WTC11 (cell line): ENCODE data around the gene S100A7. TPM values are rescaled to one million over a fixed set of nuclear protein-coding genes. Genes with fewer than 3 reads are reported as not detected.

ENCODE experiments used
- ATAC-seq: fragments of 200-7000 bp; cut with Tn5 transposase; 2 replicates; pipeline ENCODE4 v1.10.0; 2021; ENCODE audit warnings: mild to moderate bottlenecking, moderate library complexity
- CTCF ChIA-PET: fragments of 300-600 bp; sonication (Branson Sonifier 250); formaldehyde crosslinking; loops from one replicate; lab custom pipeline; 2021; ENCODE audit warnings: antibody characterized with exemption; lab: Charles Lee
- POLR2A ChIA-PET: fragments of 350-600 bp; sonication (Branson Sonifier 250); formaldehyde crosslinking; loops from one replicate; lab custom pipeline; 2021; ENCODE audit warnings: antibody characterized with exemption; lab: Charles Lee
- DNase-seq: peaks from one replicate; pipeline ENCODE4 v3.0.0; 2021; ENCODE audit warnings: low spot score
- H3K27ac Mint-ChIP-seq: 2 replicates; pipeline ENCODE4 v1.8.0; 2021; ENCODE audit warnings: mixed read lengths
- H3K27me3 Mint-ChIP-seq: 2 replicates; pipeline ENCODE4 v1.8.0; 2021; ENCODE audit warnings: low read depth, mild to moderate bottlenecking, moderate library complexity, mixed read lengths
- H3K36me3 Mint-ChIP-seq: 2 replicates; pipeline ENCODE4 v1.8.0; 2021; ENCODE audit warnings: mixed read lengths
- H3K4me1 Mint-ChIP-seq: 2 replicates; pipeline ENCODE4 v1.8.0; 2022; ENCODE audit warnings: mixed read lengths
- H3K4me3 Mint-ChIP-seq: 2 replicates; pipeline ENCODE4 v1.8.0; 2021; ENCODE audit warnings: mild to moderate bottlenecking, moderate library complexity, mixed read lengths
- H3K9me3 Mint-ChIP-seq: 2 replicates; pipeline ENCODE4 v1.8.0; 2021; ENCODE audit warnings: mixed read lengths
- ATF1 ChIP-seq: sonication (generic); formaldehyde crosslinking; IDR thresholded peaks from 2 replicates; pipeline ENCODE4 v1.8.1; 2023; ENCODE audit warnings: mild to moderate bottlenecking, moderate library complexity, missing genetic modification reagents
- ESRRA ChIP-seq: sonication (generic); formaldehyde crosslinking; IDR thresholded peaks from 2 replicates; pipeline ENCODE4 v1.8.1; 2022; ENCODE audit warnings: mild to moderate bottlenecking, missing genetic modification reagents, borderline replicate concordance
- HMGA2 ChIP-seq: fragments of 250-450 bp; sonication (Bioruptor Pico); IDR thresholded peaks from 2 replicates; pipeline ENCODE4 v1.4.0; 2021; ENCODE audit warnings: mild to moderate bottlenecking, moderate library complexity
- IRF2 ChIP-seq: sonication (generic); formaldehyde crosslinking; IDR thresholded peaks from 2 replicates; pipeline ENCODE4 v1.8.0; 2022; ENCODE audit warnings: low read depth, missing genetic modification reagents, borderline replicate concordance
- JAZF1 ChIP-seq: fragments of 250-450 bp; sonication (Bioruptor Pico); IDR thresholded peaks from 2 replicates; pipeline ENCODE4 v1.9.0; 2021; ENCODE audit warnings: moderate library complexity, mild to moderate bottlenecking, inconsistent platforms
- KAT7 ChIP-seq: sonication (generic); formaldehyde crosslinking; IDR thresholded peaks from 2 replicates; pipeline ENCODE4 v1.8.1; 2023; ENCODE audit warnings: missing genetic modification reagents, mild to moderate bottlenecking, borderline replicate concordance
- MYBL2 ChIP-seq: sonication (generic); formaldehyde crosslinking; IDR thresholded peaks from 2 replicates; pipeline ENCODE4 v1.8.1; 2023; ENCODE audit warnings: mild to moderate bottlenecking, moderate library complexity, missing genetic modification reagents
- NR2C2 ChIP-seq: sonication (generic); formaldehyde crosslinking; IDR thresholded peaks from 2 replicates; pipeline ENCODE4 v1.8.0; 2022; ENCODE audit warnings: mild to moderate bottlenecking, missing genetic modification reagents
- NR3C1 ChIP-seq: sonication (generic); formaldehyde crosslinking; conservative IDR thresholded peaks from 2 replicates; pipeline ENCODE4 v1.8.1; 2023; ENCODE audit warnings: low read depth, mild to moderate bottlenecking, missing genetic modification reagents
- RELA ChIP-seq: sonication (generic); formaldehyde crosslinking; IDR thresholded peaks from 2 replicates; pipeline ENCODE4 v1.8.1; 2022; ENCODE audit warnings: missing genetic modification reagents, mild to moderate bottlenecking, borderline replicate concordance
- SMAD3 ChIP-seq: sonication (generic); formaldehyde crosslinking; IDR thresholded peaks from 2 replicates; pipeline ENCODE4 v1.8.0; 2022; ENCODE audit warnings: missing genetic modification reagents, mild to moderate bottlenecking, borderline replicate concordance
- SMAD4 ChIP-seq: sonication (generic); formaldehyde crosslinking; IDR thresholded peaks from 2 replicates; pipeline ENCODE4 v1.8.0; 2022; ENCODE audit warnings: mild to moderate bottlenecking, missing genetic modification reagents
- TCF7 ChIP-seq: sonication (generic); formaldehyde crosslinking; IDR thresholded peaks from 2 replicates; pipeline ENCODE4 v1.8.0; 2022; ENCODE audit warnings: mild to moderate bottlenecking, low read depth, missing genetic modification reagents, moderate library complexity
- TEAD1 ChIP-seq: sonication (generic); formaldehyde crosslinking; IDR thresholded peaks from 2 replicates; pipeline ENCODE4 v1.8.0; 2022; ENCODE audit warnings: mild to moderate bottlenecking, missing genetic modification reagents
- ZNF219 ChIP-seq: sonication (generic); formaldehyde crosslinking; IDR thresholded peaks from 2 replicates; pipeline ENCODE4 v1.8.0; 2023; ENCODE audit warnings: missing genetic modification reagents, mild to moderate bottlenecking, borderline replicate concordance
- ZNF416 ChIP-seq: fragments of 250-450 bp; sonication (Bioruptor Pico); IDR thresholded peaks from 2 replicates; pipeline ENCODE4 v1.9.0; 2021; ENCODE audit warnings: mild to moderate bottlenecking, inconsistent platforms
- ZNF671 ChIP-seq: fragments of 250-450 bp; sonication (Bioruptor Pico); IDR thresholded peaks from 2 replicates; pipeline ENCODE4 v1.8.0; 2021; ENCODE audit warnings: mild to moderate bottlenecking
- total RNA-seq: library from RNA; stranded (reverse); gene quantifications from 3 replicates; pipeline ENCODE4 v1.2.3, GENCODE V29; 2021
- TF ChIP-seq, protein P1 (sequence below): sonication (generic); formaldehyde crosslinking; IDR thresholded peaks from 2 replicates; pipeline ENCODE4 v1.8.1; 2023; ENCODE audit warnings: mild to moderate bottlenecking, missing genetic modification reagents, moderate library complexity
- TF ChIP-seq, protein P2 (sequence below): sonication (generic); formaldehyde crosslinking; IDR thresholded peaks from 2 replicates; pipeline ENCODE4 v1.8.0; 2022; ENCODE audit warnings: mild to moderate bottlenecking, missing genetic modification reagents
- TF ChIP-seq, protein P3 (sequence below): fragments of 250-450 bp; sonication (Bioruptor Pico); IDR thresholded peaks from 2 replicates; pipeline ENCODE4 v1.8.0; 2021; ENCODE audit warnings: mild to moderate bottlenecking
- TF ChIP-seq, protein P4 (sequence below): fragments of 250-450 bp; sonication (Bioruptor Pico); IDR thresholded peaks from 2 replicates; pipeline ENCODE4 v1.9.0; 2021; ENCODE audit warnings: mild to moderate bottlenecking, borderline replicate concordance
- TF ChIP-seq, protein P5 (sequence below): fragments of 250-450 bp; sonication (Bioruptor Pico); IDR thresholded peaks from 2 replicates; pipeline ENCODE4 v1.9.0; 2021; ENCODE audit warnings: mild to moderate bottlenecking
- TF ChIP-seq, protein P6 (sequence below): sonication (generic); formaldehyde crosslinking; IDR thresholded peaks from 2 replicates; pipeline ENCODE4 v1.8.1; 2023; ENCODE audit warnings: mild to moderate bottlenecking, missing genetic modification reagents, moderate library complexity

The S100A7 gene
- total RNA-seq, 1 experiment from 2014 or later = not detected

DNA sequence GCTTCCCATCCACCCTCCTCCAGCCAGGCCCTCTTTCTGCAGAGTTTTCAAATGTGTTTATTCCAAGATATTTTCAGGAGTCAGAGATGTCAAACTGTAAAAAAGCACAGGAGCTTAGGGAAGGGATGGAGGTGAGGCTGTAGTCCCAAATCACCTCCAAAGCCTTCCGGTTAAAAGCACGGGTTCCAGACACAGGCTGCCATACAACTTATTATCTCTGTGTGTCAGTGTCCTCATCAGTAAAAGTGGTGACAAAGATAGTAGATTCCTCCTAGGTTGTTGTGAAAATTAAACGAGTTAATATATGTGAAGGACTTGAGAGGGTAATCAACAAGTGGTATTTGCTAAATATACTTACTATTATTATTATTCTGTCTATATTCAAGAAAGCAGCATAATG, 29.0 kb downstream of the S100A7 start:
- Mint-ChIP-seq H3K27ac (no peak overlapping the region), H3K4me3 (no peak overlapping the region)
- POLR2A ChIA-PET = no interaction called here

DNA sequence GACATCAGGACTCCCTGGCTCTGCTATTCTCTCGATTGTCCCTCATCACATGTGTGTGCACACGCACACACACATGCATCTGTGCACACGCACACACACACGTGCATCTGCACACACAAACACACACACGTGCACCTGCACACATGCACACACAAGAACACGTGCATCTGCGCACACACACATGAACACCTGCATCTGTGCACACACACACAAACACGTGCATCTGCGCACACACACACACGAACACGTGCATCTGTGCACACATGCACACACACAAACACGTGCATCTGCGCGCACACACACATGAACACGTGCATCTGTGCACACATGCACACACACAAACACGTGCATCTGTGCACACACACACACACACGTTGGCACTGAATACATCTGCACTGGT, 29.4 kb downstream of the S100A7 start:
- no peaks in the 10 kb centered on the region for H3K4me1 Mint-ChIP-seq
- H3K9me3 Mint-ChIP-seq = no peaks in the 10 kb centered on the region
- H3K27me3 Mint-ChIP-seq = no peaks in the 10 kb centered on the region; the same call in 1 of the 2 replicates
- DNase-seq (no peak), ATAC-seq (no peak)
- CTCF ChIA-PET = no interaction called here
- POLR2A ChIA-PET = no interaction called here
- H3K36me3 Mint-ChIP-seq = no peaks in the 10 kb centered on the region
- H3K4me3 Mint-ChIP-seq = no peak overlapping the region
- no peak overlapping the region for H3K27ac Mint-ChIP-seq
- TF ChIP-seq HMGA2 (CRISPR knock-in tag) (no peak), IRF2 (CRISPR knock-in tag) (no peak), SMAD3 (CRISPR knock-in tag) (no peak), MYBL2 (CRISPR knock-in tag) (no peak), ZNF671 (CRISPR knock-in tag) (no peak), ZNF219 (no peak), RELA (CRISPR knock-in tag) (no peak), TEAD1 (CRISPR knock-in tag) (no peak)
- TF ChIP-seq, protein P1, sequence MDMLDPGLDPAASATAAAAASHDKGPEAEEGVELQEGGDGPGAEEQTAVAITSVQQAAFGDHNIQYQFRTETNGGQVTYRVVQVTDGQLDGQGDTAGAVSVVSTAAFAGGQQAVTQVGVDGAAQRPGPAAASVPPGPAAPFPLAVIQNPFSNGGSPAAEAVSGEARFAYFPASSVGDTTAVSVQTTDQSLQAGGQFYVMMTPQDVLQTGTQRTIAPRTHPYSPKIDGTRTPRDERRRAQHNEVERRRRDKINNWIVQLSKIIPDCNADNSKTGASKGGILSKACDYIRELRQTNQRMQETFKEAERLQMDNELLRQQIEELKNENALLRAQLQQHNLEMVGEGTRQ = no peak
- TF ChIP-seq, protein P2, sequence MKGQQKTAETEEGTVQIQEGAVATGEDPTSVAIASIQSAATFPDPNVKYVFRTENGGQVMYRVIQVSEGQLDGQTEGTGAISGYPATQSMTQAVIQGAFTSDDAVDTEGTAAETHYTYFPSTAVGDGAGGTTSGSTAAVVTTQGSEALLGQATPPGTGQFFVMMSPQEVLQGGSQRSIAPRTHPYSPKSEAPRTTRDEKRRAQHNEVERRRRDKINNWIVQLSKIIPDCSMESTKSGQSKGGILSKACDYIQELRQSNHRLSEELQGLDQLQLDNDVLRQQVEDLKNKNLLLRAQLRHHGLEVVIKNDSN (CRISPR knock-in tag) = no peak
- TF ChIP-seq, protein P3, sequence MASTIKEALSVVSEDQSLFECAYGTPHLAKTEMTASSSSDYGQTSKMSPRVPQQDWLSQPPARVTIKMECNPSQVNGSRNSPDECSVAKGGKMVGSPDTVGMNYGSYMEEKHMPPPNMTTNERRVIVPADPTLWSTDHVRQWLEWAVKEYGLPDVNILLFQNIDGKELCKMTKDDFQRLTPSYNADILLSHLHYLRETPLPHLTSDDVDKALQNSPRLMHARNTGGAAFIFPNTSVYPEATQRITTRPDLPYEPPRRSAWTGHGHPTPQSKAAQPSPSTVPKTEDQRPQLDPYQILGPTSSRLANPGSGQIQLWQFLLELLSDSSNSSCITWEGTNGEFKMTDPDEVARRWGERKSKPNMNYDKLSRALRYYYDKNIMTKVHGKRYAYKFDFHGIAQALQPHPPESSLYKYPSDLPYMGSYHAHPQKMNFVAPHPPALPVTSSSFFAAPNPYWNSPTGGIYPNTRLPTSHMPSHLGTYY (CRISPR knock-in tag) = no peak

More for the DNA sequence above, 29.0 kb downstream of the S100A7 start:
- TF ChIP-seq ATF1 (CRISPR knock-in tag) (no peak), NR3C1 (CRISPR knock-in tag) (no peak), NR2C2 (CRISPR knock-in tag) (no peak), ESRRA (CRISPR knock-in tag) (no peak), KAT7 (CRISPR knock-in tag) (no peak), TCF7 (CRISPR knock-in tag) (no peak), SMAD4 (CRISPR knock-in tag) (no peak), ZNF416 (CRISPR knock-in tag) (no peak), JAZF1 (CRISPR knock-in tag) (no peak)
- TF ChIP-seq, protein P4, sequence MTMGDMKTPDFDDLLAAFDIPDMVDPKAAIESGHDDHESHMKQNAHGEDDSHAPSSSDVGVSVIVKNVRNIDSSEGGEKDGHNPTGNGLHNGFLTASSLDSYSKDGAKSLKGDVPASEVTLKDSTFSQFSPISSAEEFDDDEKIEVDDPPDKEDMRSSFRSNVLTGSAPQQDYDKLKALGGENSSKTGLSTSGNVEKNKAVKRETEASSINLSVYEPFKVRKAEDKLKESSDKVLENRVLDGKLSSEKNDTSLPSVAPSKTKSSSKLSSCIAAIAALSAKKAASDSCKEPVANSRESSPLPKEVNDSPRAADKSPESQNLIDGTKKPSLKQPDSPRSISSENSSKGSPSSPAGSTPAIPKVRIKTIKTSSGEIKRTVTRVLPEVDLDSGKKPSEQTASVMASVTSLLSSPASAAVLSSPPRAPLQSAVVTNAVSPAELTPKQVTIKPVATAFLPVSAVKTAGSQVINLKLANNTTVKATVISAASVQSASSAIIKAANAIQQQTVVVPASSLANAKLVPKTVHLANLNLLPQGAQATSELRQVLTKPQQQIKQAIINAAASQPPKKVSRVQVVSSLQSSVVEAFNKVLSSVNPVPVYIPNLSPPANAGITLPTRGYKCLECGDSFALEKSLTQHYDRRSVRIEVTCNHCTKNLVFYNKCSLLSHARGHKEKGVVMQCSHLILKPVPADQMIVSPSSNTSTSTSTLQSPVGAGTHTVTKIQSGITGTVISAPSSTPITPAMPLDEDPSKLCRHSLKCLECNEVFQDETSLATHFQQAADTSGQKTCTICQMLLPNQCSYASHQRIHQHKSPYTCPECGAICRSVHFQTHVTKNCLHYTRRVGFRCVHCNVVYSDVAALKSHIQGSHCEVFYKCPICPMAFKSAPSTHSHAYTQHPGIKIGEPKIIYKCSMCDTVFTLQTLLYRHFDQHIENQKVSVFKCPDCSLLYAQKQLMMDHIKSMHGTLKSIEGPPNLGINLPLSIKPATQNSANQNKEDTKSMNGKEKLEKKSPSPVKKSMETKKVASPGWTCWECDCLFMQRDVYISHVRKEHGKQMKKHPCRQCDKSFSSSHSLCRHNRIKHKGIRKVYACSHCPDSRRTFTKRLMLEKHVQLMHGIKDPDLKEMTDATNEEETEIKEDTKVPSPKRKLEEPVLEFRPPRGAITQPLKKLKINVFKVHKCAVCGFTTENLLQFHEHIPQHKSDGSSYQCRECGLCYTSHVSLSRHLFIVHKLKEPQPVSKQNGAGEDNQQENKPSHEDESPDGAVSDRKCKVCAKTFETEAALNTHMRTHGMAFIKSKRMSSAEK (CRISPR knock-in tag) = no peak
- TF ChIP-seq, protein P3 (CRISPR knock-in tag) = no peak
- TF ChIP-seq, protein P5, sequence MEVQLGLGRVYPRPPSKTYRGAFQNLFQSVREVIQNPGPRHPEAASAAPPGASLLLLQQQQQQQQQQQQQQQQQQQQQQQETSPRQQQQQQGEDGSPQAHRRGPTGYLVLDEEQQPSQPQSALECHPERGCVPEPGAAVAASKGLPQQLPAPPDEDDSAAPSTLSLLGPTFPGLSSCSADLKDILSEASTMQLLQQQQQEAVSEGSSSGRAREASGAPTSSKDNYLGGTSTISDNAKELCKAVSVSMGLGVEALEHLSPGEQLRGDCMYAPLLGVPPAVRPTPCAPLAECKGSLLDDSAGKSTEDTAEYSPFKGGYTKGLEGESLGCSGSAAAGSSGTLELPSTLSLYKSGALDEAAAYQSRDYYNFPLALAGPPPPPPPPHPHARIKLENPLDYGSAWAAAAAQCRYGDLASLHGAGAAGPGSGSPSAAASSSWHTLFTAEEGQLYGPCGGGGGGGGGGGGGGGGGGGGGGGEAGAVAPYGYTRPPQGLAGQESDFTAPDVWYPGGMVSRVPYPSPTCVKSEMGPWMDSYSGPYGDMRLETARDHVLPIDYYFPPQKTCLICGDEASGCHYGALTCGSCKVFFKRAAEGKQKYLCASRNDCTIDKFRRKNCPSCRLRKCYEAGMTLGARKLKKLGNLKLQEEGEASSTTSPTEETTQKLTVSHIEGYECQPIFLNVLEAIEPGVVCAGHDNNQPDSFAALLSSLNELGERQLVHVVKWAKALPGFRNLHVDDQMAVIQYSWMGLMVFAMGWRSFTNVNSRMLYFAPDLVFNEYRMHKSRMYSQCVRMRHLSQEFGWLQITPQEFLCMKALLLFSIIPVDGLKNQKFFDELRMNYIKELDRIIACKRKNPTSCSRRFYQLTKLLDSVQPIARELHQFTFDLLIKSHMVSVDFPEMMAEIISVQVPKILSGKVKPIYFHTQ = no peak
- TF ChIP-seq, protein P6, sequence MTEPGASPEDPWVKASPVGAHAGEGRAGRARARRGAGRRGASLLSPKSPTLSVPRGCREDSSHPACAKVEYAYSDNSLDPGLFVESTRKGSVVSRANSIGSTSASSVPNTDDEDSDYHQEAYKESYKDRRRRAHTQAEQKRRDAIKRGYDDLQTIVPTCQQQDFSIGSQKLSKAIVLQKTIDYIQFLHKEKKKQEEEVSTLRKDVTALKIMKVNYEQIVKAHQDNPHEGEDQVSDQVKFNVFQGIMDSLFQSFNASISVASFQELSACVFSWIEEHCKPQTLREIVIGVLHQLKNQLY (CRISPR knock-in tag) = no peak
- no peaks in the 10 kb centered on the region for H3K4me1 Mint-ChIP-seq
- H3K36me3 Mint-ChIP-seq = no peaks in the 10 kb centered on the region
- H3K27me3 Mint-ChIP-seq = no peaks in the 10 kb centered on the region; the same call in 1 of the 2 replicates
- ATAC-seq = no peak
- DNase-seq = no peak
- CTCF ChIA-PET = no interaction called here
- no peaks in the 10 kb centered on the region for H3K9me3 Mint-ChIP-seq
